ENCODE results near the gene ANGPTL4.
A peak's percentile ranks its signal among the peaks of the same experiment; 100 is the strongest.

DNA sequence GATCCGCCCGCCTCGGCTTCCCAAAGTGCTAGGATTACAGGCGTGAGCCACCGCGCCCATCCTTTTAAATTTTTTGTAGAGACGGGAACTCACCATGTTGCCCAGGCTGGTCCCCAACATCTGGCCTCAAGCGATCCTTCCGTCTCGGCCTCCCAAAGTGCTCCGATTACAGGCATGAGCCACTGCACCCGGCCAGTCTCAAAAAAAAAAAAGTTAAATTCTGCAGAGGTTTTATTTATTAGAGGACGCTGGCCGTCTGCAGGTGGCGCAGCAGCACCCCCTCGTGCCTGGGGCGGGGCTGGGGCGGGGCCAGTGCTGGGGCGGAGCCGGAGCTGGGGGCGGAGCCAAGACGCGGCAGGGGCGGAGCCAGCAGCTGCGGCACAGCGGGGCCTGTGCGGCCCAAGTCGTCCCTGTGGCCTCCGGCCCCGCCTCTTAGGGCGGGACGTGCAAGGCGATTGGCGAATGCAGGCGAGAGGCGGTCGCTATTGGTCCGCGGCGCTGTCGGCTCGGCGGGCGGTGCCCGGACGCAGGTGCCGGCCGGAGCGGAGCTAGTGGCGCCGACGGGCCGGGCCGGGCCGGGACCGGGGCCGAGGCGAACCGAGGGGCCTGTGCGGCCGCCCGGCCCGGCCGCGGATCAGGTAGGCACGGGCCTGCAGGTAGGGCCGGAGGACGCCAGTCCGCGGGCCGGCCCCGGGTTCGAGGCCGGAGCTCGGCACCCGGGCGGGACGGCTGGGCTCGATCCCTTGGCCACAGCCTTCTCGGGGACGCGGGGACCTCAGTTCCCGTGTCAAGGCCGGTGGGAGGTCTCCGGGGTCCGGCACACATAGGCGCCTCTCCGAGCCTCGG, 49.1 kb downstream of the ANGPTL4 start, which contains the start of gene MARCHF2:
- no peak for TF ChIP-seq EZH2phosphoT487 (IDR thresholded peaks at IDR 0.05; ENCODE audit: borderline replicate concordance)
- TF ChIP-seq, protein P1, sequence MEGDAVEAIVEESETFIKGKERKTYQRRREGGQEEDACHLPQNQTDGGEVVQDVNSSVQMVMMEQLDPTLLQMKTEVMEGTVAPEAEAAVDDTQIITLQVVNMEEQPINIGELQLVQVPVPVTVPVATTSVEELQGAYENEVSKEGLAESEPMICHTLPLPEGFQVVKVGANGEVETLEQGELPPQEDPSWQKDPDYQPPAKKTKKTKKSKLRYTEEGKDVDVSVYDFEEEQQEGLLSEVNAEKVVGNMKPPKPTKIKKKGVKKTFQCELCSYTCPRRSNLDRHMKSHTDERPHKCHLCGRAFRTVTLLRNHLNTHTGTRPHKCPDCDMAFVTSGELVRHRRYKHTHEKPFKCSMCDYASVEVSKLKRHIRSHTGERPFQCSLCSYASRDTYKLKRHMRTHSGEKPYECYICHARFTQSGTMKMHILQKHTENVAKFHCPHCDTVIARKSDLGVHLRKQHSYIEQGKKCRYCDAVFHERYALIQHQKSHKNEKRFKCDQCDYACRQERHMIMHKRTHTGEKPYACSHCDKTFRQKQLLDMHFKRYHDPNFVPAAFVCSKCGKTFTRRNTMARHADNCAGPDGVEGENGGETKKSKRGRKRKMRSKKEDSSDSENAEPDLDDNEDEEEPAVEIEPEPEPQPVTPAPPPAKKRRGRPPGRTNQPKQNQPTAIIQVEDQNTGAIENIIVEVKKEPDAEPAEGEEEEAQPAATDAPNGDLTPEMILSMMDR (conservative IDR thresholded peaks at IDR 0.05; ENCODE audit: low read length): peak; percentile 54
